T-helper 22 cell (primary cell): ENCODE measurements around the gene DCTN1.
A peak's percentile ranks its signal among the peaks of the same experiment; 100 is the strongest.

Experiments
- DNase-seq: peaks from one replicate; pipeline ENCODE4 v3.0.0-alpha.2; 2020; ENCODE audit warnings: low read depth

The DCTN1 gene

GRCh38 chr2:74413001-74413698 lies 33.0 kb upstream of the DCTN1 start:
- no peak for DNase-seq

GRCh38 chr2:74407682-74408081 lies 27.6 kb upstream of the DCTN1 start:
- no peak for DNase-seq

- DNase-seq: no peak
Measured at GRCh38 chr2:74406035-74406434, 25.9 kb upstream of the DCTN1 start.

GRCh38 chr2:74401891-74402290 lies 21.8 kb upstream of the DCTN1 start:
- DNase-seq: no peak

- no peak for DNase-seq
Measured at GRCh38 chr2:74399785-74400184, 19.7 kb upstream of the DCTN1 start.

GRCh38 chr2:74396149-74396548 lies 16.0 kb upstream of the DCTN1 start:
- no peak for DNase-seq

- DNase-seq: no peak
Measured at GRCh38 chr2:74393525-74393924, 13.4 kb upstream of the DCTN1 start.

GRCh38 chr2:74392449-74392743 lies 12.3 kb upstream of the DCTN1 start:
- DNase-seq: no peak

- DNase-seq: peak; percentile 85
Measured at GRCh38 chr2:74391580-74392448, 11.7 kb upstream of the DCTN1 start.

GRCh38 chr2:74391209-74391579 lies 11.1 kb upstream of the DCTN1 start:
- no peak for DNase-seq

GRCh38 chr2:74390606-74391005 lies 10.5 kb upstream of the DCTN1 start:
- no peak for DNase-seq

GRCh38 chr2:74387346-74387745 lies 7.2 kb upstream of the DCTN1 start:
- no peak for DNase-seq

- no peak for DNase-seq
Measured at GRCh38 chr2:74385396-74385795, 5.3 kb upstream of the DCTN1 start.

GRCh38 chr2:74384051-74384450 lies 3.9 kb upstream of the DCTN1 start:
- no peak for DNase-seq

- no peak for DNase-seq
Measured at GRCh38 chr2:74383254-74383653, 3.1 kb upstream of the DCTN1 start.

- DNase-seq: no peak
Measured at GRCh38 chr2:74381751-74382150, 1.6 kb upstream of the DCTN1 start.

GRCh38 chr2:74378007-74378406 lies 2.1 kb downstream of the DCTN1 start:
- no peak for DNase-seq

GRCh38 chr2:74375838-74376237 lies 4.3 kb downstream of the DCTN1 start:
- DNase-seq: no peak

GRCh38 chr2:74374509-74375205 lies 5.5 kb downstream of the DCTN1 start:
- DNase-seq: no peak

- no peak for DNase-seq
Measured at GRCh38 chr2:74373985-74374384, 6.1 kb downstream of the DCTN1 start.

- DNase-seq: no peak
Measured at GRCh38 chr2:74373221-74373676, 6.9 kb downstream of the DCTN1 start.

GRCh38 chr2:74372674-74373073 lies 7.4 kb downstream of the DCTN1 start:
- no peak for DNase-seq

GRCh38 chr2:74371421-74371820 lies 8.7 kb downstream of the DCTN1 start:
- DNase-seq: no peak
